Nephron progenitor cell (in vitro differentiated cells): ENCODE results near the gene FASTKD1.
"Not testable (repeated sequence)": the region's sequence is repeated elsewhere in the genome, so short reads cannot be mapped to it uniquely, and the experiment has no call there.

Source experiments
- DNase-seq: peaks from one replicate; pipeline ENCODE4 v3.0.0; 2021
- H3K27ac Mint-ChIP-seq: 2 replicates; pipeline ENCODE4 v1.8.0; 2021; ENCODE audit warnings: mild to moderate bottlenecking, moderate library complexity, mixed read lengths
- H3K27me3 Mint-ChIP-seq: 2 replicates; pipeline ENCODE4 v1.8.0; 2021; ENCODE audit warnings: mild to moderate bottlenecking, low read depth, mixed read lengths; ENCODE audit not compliant: poor library complexity
- H3K36me3 Mint-ChIP-seq: 2 replicates; pipeline ENCODE4 v1.8.0; 2021; ENCODE audit warnings: low read depth, mixed read lengths
- H3K4me1 Mint-ChIP-seq: 2 replicates; pipeline ENCODE4 v1.8.0; 2021; ENCODE audit warnings: mixed read lengths
- H3K4me3 Mint-ChIP-seq: 2 replicates; pipeline ENCODE4 v1.8.0; 2021; ENCODE audit warnings: mild to moderate bottlenecking, moderate library complexity, mixed read lengths
- H3K9me3 Mint-ChIP-seq: 2 replicates; pipeline ENCODE4 v1.8.0; 2021; ENCODE audit warnings: mild to moderate bottlenecking, moderate library complexity, mixed read lengths
- TF ChIP-seq, protein P1 (sequence below): fragments of 200-600 bp; sonication (generic); IDR thresholded peaks from 2 replicates; pipeline ENCODE4 v1.5.0; 2021; ENCODE audit warnings: antibody characterized with exemption

Gene FASTKD1

DNA sequence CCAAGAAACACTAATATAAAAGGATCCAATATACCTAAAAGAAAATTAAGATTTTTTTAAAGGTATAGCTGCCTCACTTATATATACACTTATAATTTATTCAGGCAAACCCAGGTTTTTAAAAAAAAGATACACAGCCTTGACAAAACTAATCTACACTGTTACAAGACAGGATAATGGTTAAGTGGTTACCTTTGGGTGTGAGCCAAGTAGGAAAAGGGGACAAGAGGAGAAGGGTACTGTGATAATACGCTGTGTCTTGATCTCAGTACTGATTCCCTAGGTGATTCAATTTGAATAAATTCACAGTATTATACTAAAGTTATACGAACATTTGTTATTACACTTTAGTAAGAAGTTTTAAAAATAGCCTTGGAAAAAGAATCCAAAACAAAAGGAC, 33.5 kb downstream of the FASTKD1 start:
- Mint-ChIP-seq H3K36me3 (peaks cover 49% of the 10 kb centered on the region), H3K27me3 (no peaks in the 10 kb centered on the region), H3K27ac (no peak overlapping the region), H3K4me3 (no peak overlapping the region), H3K4me1 (no peaks in the 10 kb centered on the region), H3K9me3 (no peaks in the 10 kb centered on the region)
- TF ChIP-seq, protein P1, sequence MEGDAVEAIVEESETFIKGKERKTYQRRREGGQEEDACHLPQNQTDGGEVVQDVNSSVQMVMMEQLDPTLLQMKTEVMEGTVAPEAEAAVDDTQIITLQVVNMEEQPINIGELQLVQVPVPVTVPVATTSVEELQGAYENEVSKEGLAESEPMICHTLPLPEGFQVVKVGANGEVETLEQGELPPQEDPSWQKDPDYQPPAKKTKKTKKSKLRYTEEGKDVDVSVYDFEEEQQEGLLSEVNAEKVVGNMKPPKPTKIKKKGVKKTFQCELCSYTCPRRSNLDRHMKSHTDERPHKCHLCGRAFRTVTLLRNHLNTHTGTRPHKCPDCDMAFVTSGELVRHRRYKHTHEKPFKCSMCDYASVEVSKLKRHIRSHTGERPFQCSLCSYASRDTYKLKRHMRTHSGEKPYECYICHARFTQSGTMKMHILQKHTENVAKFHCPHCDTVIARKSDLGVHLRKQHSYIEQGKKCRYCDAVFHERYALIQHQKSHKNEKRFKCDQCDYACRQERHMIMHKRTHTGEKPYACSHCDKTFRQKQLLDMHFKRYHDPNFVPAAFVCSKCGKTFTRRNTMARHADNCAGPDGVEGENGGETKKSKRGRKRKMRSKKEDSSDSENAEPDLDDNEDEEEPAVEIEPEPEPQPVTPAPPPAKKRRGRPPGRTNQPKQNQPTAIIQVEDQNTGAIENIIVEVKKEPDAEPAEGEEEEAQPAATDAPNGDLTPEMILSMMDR = no peak
- DNase-seq = no peak

DNA sequence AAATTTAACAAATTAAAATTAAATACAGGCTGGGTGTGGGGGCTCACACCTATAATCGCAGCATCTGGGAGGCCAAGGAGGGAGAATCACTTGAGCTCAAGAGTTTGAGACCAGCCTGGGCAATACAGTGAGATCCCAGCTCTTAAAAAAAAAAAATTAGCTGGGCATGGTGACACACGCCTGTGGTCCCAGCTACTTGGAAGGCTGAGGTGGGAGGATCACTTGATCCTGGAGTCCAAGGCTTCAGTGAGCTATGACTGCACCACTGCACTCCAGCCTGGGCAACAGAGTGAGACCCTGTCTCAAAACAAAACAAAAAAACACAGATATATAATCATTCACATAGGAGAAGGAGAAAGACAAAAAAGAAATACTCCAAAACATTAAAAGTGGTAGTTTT, 34.2 kb downstream of the FASTKD1 start:
- not testable (repeated sequence) for DNase-seq, H3K27me3 Mint-ChIP-seq, H3K4me1 Mint-ChIP-seq, H3K27ac Mint-ChIP-seq, H3K9me3 Mint-ChIP-seq, H3K4me3 Mint-ChIP-seq
- H3K36me3 Mint-ChIP-seq = peaks cover 49% of the 10 kb centered on the region

DNA sequence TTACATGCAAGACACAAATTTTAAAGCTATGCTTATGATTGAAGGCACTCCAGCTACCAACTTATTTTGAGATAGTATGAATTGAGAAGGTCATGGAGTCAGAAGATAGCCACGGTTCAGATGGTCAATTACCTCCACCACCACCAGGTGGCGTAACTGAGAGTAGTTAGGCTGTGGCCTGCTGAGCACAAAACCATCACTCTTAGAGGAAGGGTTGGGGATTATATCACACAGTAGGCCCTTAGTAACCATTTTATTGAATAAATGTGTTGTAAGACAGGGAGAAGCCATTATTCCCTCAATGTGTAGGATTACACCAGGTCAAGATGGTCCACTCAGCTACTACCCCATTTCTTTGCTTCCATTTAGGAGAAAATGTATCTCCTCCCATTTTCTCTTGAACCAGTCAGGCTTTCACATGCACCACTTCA, 45.4 kb downstream of the FASTKD1 start:
- H3K9me3 Mint-ChIP-seq = no peaks in the 10 kb centered on the region
- TF ChIP-seq, protein P1 = peak; percentile 91
- H3K36me3 Mint-ChIP-seq = peaks cover 14% of the 10 kb centered on the region
- DNase-seq = peak; percentile 79
- no peak overlapping the region for H3K27ac Mint-ChIP-seq
- H3K4me3 Mint-ChIP-seq = no peak overlapping the region
- peaks cover 5% of the 10 kb centered on the region for H3K4me1 Mint-ChIP-seq
- H3K27me3 Mint-ChIP-seq = no peaks in the 10 kb centered on the region

DNA sequence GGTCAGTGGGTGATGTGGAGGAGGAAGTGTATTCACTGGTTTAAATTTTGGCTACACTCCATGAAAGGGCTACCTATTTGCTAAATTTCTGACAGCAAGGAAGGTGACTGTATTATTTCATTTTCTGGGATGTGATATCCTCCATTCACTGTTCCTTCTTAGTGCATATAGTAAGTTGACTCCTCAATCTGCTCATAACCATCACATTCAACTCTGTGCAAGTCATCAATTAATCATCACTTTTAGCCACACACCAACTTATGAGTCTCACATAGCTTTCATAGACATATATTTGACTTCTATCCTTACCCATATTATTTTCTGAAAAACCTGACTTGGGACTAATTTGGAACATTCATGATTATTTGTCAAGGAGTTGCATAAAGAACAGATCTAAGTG, 47.2 kb downstream of the FASTKD1 start:
- no peaks in the 10 kb centered on the region for H3K9me3 Mint-ChIP-seq
- peaks cover 5% of the 10 kb centered on the region for H3K4me1 Mint-ChIP-seq
- H3K36me3 Mint-ChIP-seq = peaks cover 14% of the 10 kb centered on the region
- no peak overlapping the region for H3K27ac Mint-ChIP-seq
- no peak overlapping the region for H3K4me3 Mint-ChIP-seq
- TF ChIP-seq, protein P1 = no peak
- no peak for DNase-seq
- H3K27me3 Mint-ChIP-seq = peaks cover 3% of the 10 kb centered on the region

DNA sequence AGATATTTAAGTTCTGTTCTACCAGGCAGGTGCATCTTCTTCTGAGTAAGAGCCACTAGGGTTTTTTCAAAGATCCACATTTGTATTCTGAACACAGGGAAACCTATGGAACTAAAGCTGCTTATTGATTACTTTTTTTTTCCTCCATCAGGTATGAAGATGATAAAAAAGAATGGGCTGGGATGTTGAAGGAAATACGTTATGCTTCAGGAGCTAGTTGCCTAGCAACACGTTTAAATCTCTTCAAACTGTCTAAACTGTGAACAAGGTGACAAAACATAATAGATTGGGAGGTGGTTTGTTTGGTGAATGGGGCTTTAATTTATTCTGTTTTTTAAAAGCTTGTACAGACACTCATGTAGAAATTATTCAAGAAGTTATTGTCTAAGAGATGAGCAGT, 48.2 kb downstream of the FASTKD1 start:
- Mint-ChIP-seq H3K9me3 (no peaks in the 10 kb centered on the region), H3K4me1 (peaks cover 5% of the 10 kb centered on the region), H3K27me3 (peaks cover 3% of the 10 kb centered on the region), H3K36me3 (peaks cover 14% of the 10 kb centered on the region), H3K27ac (no peak overlapping the region), H3K4me3 (no peak overlapping the region)
- DNase-seq = no peak
- TF ChIP-seq, protein P1 = no peak

DNA sequence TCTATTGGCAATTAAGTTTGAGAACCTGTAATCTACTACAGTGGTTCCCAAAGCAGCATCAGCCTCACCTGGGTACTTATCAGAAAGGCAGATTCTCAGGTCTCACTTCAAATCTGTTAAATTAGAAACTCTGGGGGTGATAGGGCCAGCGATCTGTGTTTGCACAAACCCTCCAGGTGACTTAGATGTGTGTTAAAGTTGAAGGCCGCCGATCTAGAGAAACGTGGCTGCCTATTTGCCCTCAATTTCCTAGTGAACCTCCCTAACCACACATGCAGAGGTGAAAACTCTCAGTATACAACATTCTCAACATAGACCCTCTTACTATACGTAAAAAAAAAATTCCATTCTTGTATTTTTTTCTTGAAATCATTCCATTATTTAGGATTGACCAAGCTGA, 50.0 kb downstream of the FASTKD1 start:
- H3K36me3 Mint-ChIP-seq = no peaks in the 10 kb centered on the region
- no peak for DNase-seq
- no peak overlapping the region for H3K27ac Mint-ChIP-seq
- TF ChIP-seq, protein P1 = no peak
- H3K4me1 Mint-ChIP-seq = peaks cover 5% of the 10 kb centered on the region
- H3K27me3 Mint-ChIP-seq = peaks cover 3% of the 10 kb centered on the region
- H3K4me3 Mint-ChIP-seq = no peak overlapping the region
- H3K9me3 Mint-ChIP-seq = no peaks in the 10 kb centered on the region
